Tibial nerve (tissue), 4 donors: ENCODE results near the gene NAAA. TPM values are rescaled to one million over a fixed set of nuclear protein-coding genes. Genes with fewer than 3 reads are reported as not detected.
A peak's percentile ranks its signal among the peaks of the same experiment; 100 is the strongest.

Source experiments
- DNase-seq, 2 donors: peaks; one replicate each; pipeline ENCODE4 v3.0.0-alpha.2; 2019; ENCODE audit warnings: low spot score in 2 of 2
- H3K27ac ChIP-seq, 4 donors: fragments of 200-600 bp; sonication (generic) in 3 of 4; one replicate each; pipeline ENCODE4 v1.5.1; 2017 to 2019; ENCODE audit warnings: mild to moderate bottlenecking in 1 of 4
- H3K27me3 ChIP-seq, 2 donors: fragments of 200-600 bp; sonication (generic) in 1 of 2; one replicate each; pipeline versions ENCODE4 v1.5.1 to v1.6.0; 2017 to 2019
- H3K36me3 ChIP-seq, 3 donors: fragments of 200-600 bp; sonication (generic); one replicate each; pipeline ENCODE4 v1.5.1; 2018 to 2019
- H3K4me1 ChIP-seq, 4 donors: fragments of 200-600 bp; sonication (generic) in 3 of 4; one replicate each; pipeline ENCODE4 v1.5.1; 2017 to 2019
- H3K4me3 ChIP-seq, 4 donors: fragments of 200-600 bp; sonication (generic) in 3 of 4; one replicate each; pipeline ENCODE4 v1.5.1; 2017 to 2019; ENCODE audit warnings: mild to moderate bottlenecking in 1 of 4, moderate library complexity in 1 of 4
- H3K9me3 ChIP-seq, 4 donors: fragments of 200-600 bp; sonication (generic) in 3 of 4; one replicate each; pipeline ENCODE4 v1.5.1; 2017 to 2019
- CTCF ChIP-seq, 5 experiments: fragments of 200-600 bp in 3 of 5; fragments of 450-650 bp in 2 of 5; sonication (generic) in 3 of 5; IDR thresholded peaks; one replicate each; pipeline ENCODE4 v1.5.1; 2016 to 2019; ENCODE audit warnings: antibody characterized with exemption in 5 of 5, mild to moderate bottlenecking in 3 of 5, moderate library complexity in 2 of 5
- EP300 ChIP-seq, 2 donors: sonication (generic); formaldehyde crosslinking; IDR thresholded peaks; one replicate each; pipeline ENCODE4 v1.6.1; 2017; ENCODE audit warnings: antibody characterized with exemption in 2 of 2, mild to moderate bottlenecking in 1 of 2
- POLR2A ChIP-seq, 2 donors: fragments of 450-650 bp; IDR thresholded peaks; one replicate each; pipeline ENCODE4 v1.6.1; 2017; ENCODE audit warnings: antibody characterized with exemption in 2 of 2, mild to moderate bottlenecking in 2 of 2, moderate library complexity in 2 of 2
- WGBS, 2 donors: methylation state at CpG; one replicate each; pipeline ENCODE4 v1.1.5; 2018; 5-methylcytosine and 5-hydroxymethylcytosine counted together
- total RNA-seq, 4 donors: library from RNA; depleted of rRNA; stranded (reverse); fragments of >200 nt; gene quantifications; one replicate each; pipeline ENCODE4 v1.1.0, GENCODE V29; 2016

The NAAA gene
- total RNA-seq, 4 donors from 2014 or later = 70.5 to 191 (median 170) TPM

GRCh38 chr4:75924309-75924827 lies 16.4 kb downstream of the NAAA start:
- Histone ChIP-seq H3K36me3 (peaks cover 0 to 67% (median 0%) of the 10 kb centered on the region in 3 donors), H3K4me3 (no peak overlapping the region), H3K9me3 (no peaks in the 10 kb centered on the region), H3K4me1 (no peaks in the 10 kb centered on the region), H3K27ac (no peak overlapping the region), H3K27me3 (no peaks in the 10 kb centered on the region)
- WGBS, 2 donors = 75 to 76% methylated on average over 5 of the region's 5 CpGs
- DNase-seq = no peak
- TF ChIP-seq POLR2A (IDR thresholded peaks at IDR 0.05) (no peak), EP300 (IDR thresholded peaks at IDR 0.05) (no peak), CTCF (IDR thresholded peaks at IDR 0.05) (no peak)

GRCh38 chr4:75922588-75922987 lies 18.2 kb downstream of the NAAA start:
- Histone ChIP-seq H3K4me3 (no peak overlapping the region), H3K4me1 (no peaks in the 10 kb centered on the region), H3K27me3 (no peaks in the 10 kb centered on the region), H3K27ac (no peak overlapping the region), H3K9me3 (no peaks in the 10 kb centered on the region), H3K36me3 (peaks cover 0 to 72% (median 0%) of the 10 kb centered on the region in 3 donors)
- TF ChIP-seq CTCF (IDR thresholded peaks at IDR 0.05) (no peak), POLR2A (IDR thresholded peaks at IDR 0.05) (no peak), EP300 (IDR thresholded peaks at IDR 0.05) (no peak)
- no peak for DNase-seq
- 84 to 97% methylated on average over 1 of the region's 1 CpG for WGBS, 2 donors

- Histone ChIP-seq H3K4me1 (no peaks in the 10 kb centered on the region), H3K9me3 (no peaks in the 10 kb centered on the region), H3K27ac (no peak overlapping the region), H3K36me3 (peaks cover 0 to 75% (median 0%) of the 10 kb centered on the region in 3 donors), H3K27me3 (no peaks in the 10 kb centered on the region), H3K4me3 (no peak overlapping the region)
- no peak for DNase-seq
- no peak for TF ChIP-seq POLR2A (IDR thresholded peaks at IDR 0.05)
- no peak for TF ChIP-seq CTCF (IDR thresholded peaks at IDR 0.05)
- TF ChIP-seq EP300 (IDR thresholded peaks at IDR 0.05) = no peak
- 100% methylated on average over 2 of the region's 2 CpGs for WGBS, 2 donors
Observed at GRCh38 chr4:75921910-75922309, 18.9 kb downstream of the NAAA start.

- WGBS, 2 donors = 89 to 95% methylated on average over 4 of the region's 4 CpGs
- Histone ChIP-seq H3K27ac (peak overlapping the region in 1 of 4 donors; percentile 4), H3K36me3 (peaks cover 0 to 73% (median 0%) of the 10 kb centered on the region in 3 donors), H3K4me3 (no peak overlapping the region), H3K4me1 (no peaks in the 10 kb centered on the region), H3K27me3 (no peaks in the 10 kb centered on the region), H3K9me3 (no peaks in the 10 kb centered on the region)
- TF ChIP-seq EP300 (IDR thresholded peaks at IDR 0.05) (no peak), POLR2A (IDR thresholded peaks at IDR 0.05) (no peak), CTCF (IDR thresholded peaks at IDR 0.05) (no peak)
- no peak for DNase-seq
Observed at GRCh38 chr4:75920327-75920726, 20.5 kb downstream of the NAAA start.

GRCh38 chr4:75919920-75920319 lies 20.9 kb downstream of the NAAA start:
- Histone ChIP-seq H3K9me3 (no peaks in the 10 kb centered on the region), H3K27me3 (no peaks in the 10 kb centered on the region), H3K36me3 (peaks cover 0 to 72% (median 0%) of the 10 kb centered on the region in 3 donors), H3K4me3 (no peak overlapping the region), H3K27ac (no peak overlapping the region), H3K4me1 (no peaks in the 10 kb centered on the region)
- 50 to 55% methylated on average over 3 of the region's 3 CpGs for WGBS, 2 donors
- no peak for DNase-seq
- no peak for TF ChIP-seq EP300 (IDR thresholded peaks at IDR 0.05)
- no peak for TF ChIP-seq POLR2A (IDR thresholded peaks at IDR 0.05)
- no peak for TF ChIP-seq CTCF (IDR thresholded peaks at IDR 0.05)
